Tibial nerve (tissue), 4 donors: Measurements from ENCODE around the gene DDX1. TPM values are rescaled to one million over a fixed set of nuclear protein-coding genes. Genes with fewer than 3 reads are reported as not detected.

ENCODE experiments used
- DNase-seq, 2 donors: peaks; one replicate each; pipeline ENCODE4 v3.0.0-alpha.2; 2019; ENCODE audit warnings: low spot score in 2 of 2
- H3K27ac ChIP-seq, 4 donors: fragments of 200-600 bp; sonication (generic) in 3 of 4; one replicate each; pipeline ENCODE4 v1.5.1; 2017 to 2019; ENCODE audit warnings: mild to moderate bottlenecking in 1 of 4
- H3K27me3 ChIP-seq, 2 donors: fragments of 200-600 bp; sonication (generic) in 1 of 2; one replicate each; pipeline versions ENCODE4 v1.5.1 to v1.6.0; 2017 to 2019
- H3K36me3 ChIP-seq, 3 donors: fragments of 200-600 bp; sonication (generic); one replicate each; pipeline ENCODE4 v1.5.1; 2018 to 2019
- H3K4me1 ChIP-seq, 4 donors: fragments of 200-600 bp; sonication (generic) in 3 of 4; one replicate each; pipeline ENCODE4 v1.5.1; 2017 to 2019
- H3K4me3 ChIP-seq, 4 donors: fragments of 200-600 bp; sonication (generic) in 3 of 4; one replicate each; pipeline ENCODE4 v1.5.1; 2017 to 2019; ENCODE audit warnings: mild to moderate bottlenecking in 1 of 4, moderate library complexity in 1 of 4
- H3K9me3 ChIP-seq, 4 donors: fragments of 200-600 bp; sonication (generic) in 3 of 4; one replicate each; pipeline ENCODE4 v1.5.1; 2017 to 2019
- EP300 ChIP-seq, 2 donors: sonication (generic); formaldehyde crosslinking; IDR thresholded peaks; one replicate each; pipeline ENCODE4 v1.6.1; 2017; ENCODE audit warnings: antibody characterized with exemption in 2 of 2, mild to moderate bottlenecking in 1 of 2
- POLR2A ChIP-seq, 2 donors: fragments of 450-650 bp; IDR thresholded peaks; one replicate each; pipeline ENCODE4 v1.6.1; 2017; ENCODE audit warnings: antibody characterized with exemption in 2 of 2, mild to moderate bottlenecking in 2 of 2, moderate library complexity in 2 of 2
- WGBS, 2 donors: methylation state at CpG; one replicate each; pipeline ENCODE4 v1.1.5; 2018; 5-methylcytosine and 5-hydroxymethylcytosine counted together
- total RNA-seq, 4 donors: library from RNA; depleted of rRNA; stranded (reverse); fragments of >200 nt; gene quantifications; one replicate each; pipeline ENCODE4 v1.1.0, GENCODE V29; 2016
- TF ChIP-seq, protein P1 (sequence below), 5 experiments: fragments of 200-600 bp in 3 of 5; fragments of 450-650 bp in 2 of 5; sonication (generic) in 3 of 5; IDR thresholded peaks; one replicate each; pipeline ENCODE4 v1.5.1; 2016 to 2019; ENCODE audit warnings: antibody characterized with exemption in 5 of 5, mild to moderate bottlenecking in 3 of 5, moderate library complexity in 2 of 5

The DDX1 gene
- total RNA-seq, 4 donors from 2014 or later, result 54.9 to 64.7 (median 57.3) TPM

DNA sequence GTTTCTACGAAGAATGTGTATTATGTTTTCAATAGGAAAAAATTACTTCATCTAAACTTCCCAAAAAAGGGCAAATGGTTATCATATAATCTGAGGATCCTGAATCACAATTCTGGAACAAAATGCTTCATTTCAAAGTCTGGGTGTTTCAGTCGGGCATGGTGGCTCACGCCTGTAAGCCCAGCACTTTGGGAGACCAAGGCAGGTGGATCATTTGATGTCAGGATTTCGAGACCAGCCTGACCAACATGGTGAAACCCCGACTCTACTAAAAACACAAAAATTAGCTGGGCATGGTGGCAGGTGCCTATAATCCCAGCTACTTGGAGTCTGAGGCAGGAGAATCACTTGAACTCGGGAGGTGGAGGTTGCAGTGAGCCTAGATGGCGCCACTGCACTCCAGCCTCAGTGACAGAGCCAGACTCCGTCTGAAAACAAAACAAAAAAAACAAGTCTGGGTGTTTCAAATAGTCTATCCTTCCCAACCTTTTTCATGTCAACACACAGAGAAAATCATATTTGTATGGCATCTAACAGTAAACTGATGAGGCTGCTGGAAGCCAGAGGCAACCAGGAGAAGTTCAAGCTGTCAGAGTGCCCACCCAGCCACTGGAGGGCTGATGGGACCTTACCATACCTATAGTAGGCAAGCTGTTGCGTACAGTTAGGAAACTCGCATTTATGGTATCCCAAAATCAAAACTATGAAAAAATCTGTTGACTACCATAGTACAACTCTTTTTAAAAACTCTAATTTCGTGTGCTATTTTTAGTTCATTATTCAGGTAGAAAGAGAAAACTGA, 45.2 kb upstream of the DDX1 start:
- 81 to 86% methylated on average over 11 of the region's 11 CpGs for WGBS, 2 donors

DNA sequence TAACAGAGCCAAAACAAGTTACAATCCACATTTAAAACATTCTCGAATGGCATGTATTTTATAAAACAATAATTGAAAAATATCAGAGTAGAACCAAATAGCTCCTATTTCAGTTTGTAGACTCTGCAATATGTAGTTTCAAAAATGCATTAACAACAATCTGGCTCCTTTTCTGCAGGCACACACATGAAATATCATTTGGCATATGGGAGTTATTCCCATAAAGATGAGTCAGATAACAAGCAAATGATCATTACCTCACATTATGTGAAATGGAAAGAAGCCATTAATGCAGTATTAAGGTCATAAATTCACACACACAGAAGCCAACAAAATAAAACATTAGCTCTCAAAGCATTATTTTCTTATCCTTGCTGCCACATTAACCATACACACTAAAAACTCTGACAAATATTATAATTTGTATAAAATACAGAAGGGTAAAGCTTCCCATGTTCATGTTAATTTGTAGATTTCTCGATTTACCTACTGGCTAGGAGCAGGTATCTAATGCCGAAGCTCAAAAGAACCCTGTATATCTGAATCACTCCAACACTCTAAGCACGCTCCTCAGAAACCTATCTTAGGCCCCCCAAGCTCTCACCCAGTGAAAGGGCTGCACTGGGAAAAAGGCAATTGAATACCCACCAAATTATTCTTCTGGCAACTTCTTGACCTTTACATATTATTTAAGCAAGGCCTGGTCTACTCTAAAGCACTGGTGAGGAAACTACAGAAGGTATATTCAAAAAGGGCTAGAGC, 44.4 kb upstream of the DDX1 start:
- Histone ChIP-seq H3K27me3 (no peaks in the 10 kb centered on the region), H3K36me3 (peaks cover 0 to 33% (median 0%) of the 10 kb centered on the region in 3 donors), H3K9me3 (no peaks in the 10 kb centered on the region), H3K4me1 (no peaks in the 10 kb centered on the region), H3K27ac (no peak overlapping the region), H3K4me3 (no peak overlapping the region)
- no peak for TF ChIP-seq POLR2A (IDR thresholded peaks at IDR 0.05)
- 80 to 81% methylated on average over 4 of the region's 4 CpGs for WGBS, 2 donors
- DNase-seq, result no peak

More for the DNA sequence above, 45.2 kb upstream of the DDX1 start:
- Histone ChIP-seq H3K27me3 (no peaks in the 10 kb centered on the region), H3K9me3 (no peaks in the 10 kb centered on the region), H3K27ac (no peak overlapping the region), H3K4me1 (no peaks in the 10 kb centered on the region), H3K36me3 (peaks cover 0 to 30% (median 0%) of the 10 kb centered on the region in 3 donors), H3K4me3 (no peak overlapping the region)
- DNase-seq, result no peak
- no peak for TF ChIP-seq EP300 (IDR thresholded peaks at IDR 0.05)
- TF ChIP-seq, protein P1, sequence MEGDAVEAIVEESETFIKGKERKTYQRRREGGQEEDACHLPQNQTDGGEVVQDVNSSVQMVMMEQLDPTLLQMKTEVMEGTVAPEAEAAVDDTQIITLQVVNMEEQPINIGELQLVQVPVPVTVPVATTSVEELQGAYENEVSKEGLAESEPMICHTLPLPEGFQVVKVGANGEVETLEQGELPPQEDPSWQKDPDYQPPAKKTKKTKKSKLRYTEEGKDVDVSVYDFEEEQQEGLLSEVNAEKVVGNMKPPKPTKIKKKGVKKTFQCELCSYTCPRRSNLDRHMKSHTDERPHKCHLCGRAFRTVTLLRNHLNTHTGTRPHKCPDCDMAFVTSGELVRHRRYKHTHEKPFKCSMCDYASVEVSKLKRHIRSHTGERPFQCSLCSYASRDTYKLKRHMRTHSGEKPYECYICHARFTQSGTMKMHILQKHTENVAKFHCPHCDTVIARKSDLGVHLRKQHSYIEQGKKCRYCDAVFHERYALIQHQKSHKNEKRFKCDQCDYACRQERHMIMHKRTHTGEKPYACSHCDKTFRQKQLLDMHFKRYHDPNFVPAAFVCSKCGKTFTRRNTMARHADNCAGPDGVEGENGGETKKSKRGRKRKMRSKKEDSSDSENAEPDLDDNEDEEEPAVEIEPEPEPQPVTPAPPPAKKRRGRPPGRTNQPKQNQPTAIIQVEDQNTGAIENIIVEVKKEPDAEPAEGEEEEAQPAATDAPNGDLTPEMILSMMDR (IDR thresholded peaks at IDR 0.05), result peak in 1 of 5 experiments; percentile 8

- H3K27ac ChIP-seq, result no peak overlapping the region
- H3K4me3 ChIP-seq, result no peak overlapping the region
- no peak for DNase-seq
- H3K27me3 ChIP-seq, result no peaks in the 10 kb centered on the region
- 95 to 96% methylated on average over 2 of the region's 2 CpGs for WGBS, 2 donors
- peaks cover 0 to 49% (median 0%) of the 10 kb centered on the region in 3 donors for H3K36me3 ChIP-seq
- TF ChIP-seq POLR2A (IDR thresholded peaks at IDR 0.05) (no peak), EP300 (IDR thresholded peaks at IDR 0.05) (no peak)
- no peaks in the 10 kb centered on the region for H3K4me1 ChIP-seq
- H3K9me3 ChIP-seq, result no peaks in the 10 kb centered on the region
Observed at GRCh38 chr2:15548974-15549373, 42.7 kb upstream of the DDX1 start.

DNA sequence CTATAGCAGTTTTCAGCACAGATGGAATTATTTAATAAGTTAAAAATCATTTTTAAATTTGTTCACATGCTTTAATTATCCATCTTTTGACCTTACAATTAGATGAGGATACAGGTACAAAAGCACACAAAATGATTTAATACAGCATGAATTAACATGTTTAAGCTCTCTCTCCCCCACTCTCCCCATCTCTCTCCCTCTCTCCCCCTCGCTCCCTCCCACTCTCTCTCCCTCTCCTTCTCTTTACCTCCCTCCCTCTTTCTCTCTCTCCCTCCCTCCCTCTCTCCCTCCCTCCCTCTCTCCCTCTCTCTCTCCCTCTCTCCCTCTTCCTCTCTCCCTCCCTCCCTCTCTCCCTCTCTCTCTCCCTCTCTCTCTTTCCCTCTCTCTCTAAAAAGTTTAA, 38.1 kb upstream of the DDX1 start:
- H3K9me3 ChIP-seq, result no peaks in the 10 kb centered on the region
- DNase-seq, result no peak

GRCh38 chr2:15553951-15554350, 37.7 kb upstream of the DDX1 start:
- H3K27ac ChIP-seq, result no peak overlapping the region
- peaks cover 0 to 12% (median 2%) of the 10 kb centered on the region in 4 donors for H3K4me1 ChIP-seq
- TF ChIP-seq EP300 (IDR thresholded peaks at IDR 0.05), result no peak
- TF ChIP-seq, protein P1 (IDR thresholded peaks at IDR 0.05), result no peak
- TF ChIP-seq POLR2A (IDR thresholded peaks at IDR 0.05), result no peak
- 83 to 89% methylated on average over 3 of the region's 3 CpGs for WGBS, 2 donors
- H3K4me3 ChIP-seq, result no peak overlapping the region
- peaks cover 0 to 57% (median 0%) of the 10 kb centered on the region in 3 donors for H3K36me3 ChIP-seq
- no peaks in the 10 kb centered on the region for H3K9me3 ChIP-seq
- no peak for DNase-seq
- no peaks in the 10 kb centered on the region for H3K27me3 ChIP-seq

More for the DNA sequence above, 38.1 kb upstream of the DDX1 start:
- no peak overlapping the region for H3K27ac ChIP-seq
- no peak overlapping the region for H3K4me3 ChIP-seq
- H3K36me3 ChIP-seq, result peaks cover 0 to 61% (median 0%) of the 10 kb centered on the region in 3 donors
- 85 to 96% methylated on average over 1 of the region's 1 CpG for WGBS, 2 donors
- TF ChIP-seq EP300 (IDR thresholded peaks at IDR 0.05) (no peak), POLR2A (IDR thresholded peaks at IDR 0.05) (no peak)
- TF ChIP-seq, protein P1 (IDR thresholded peaks at IDR 0.05), result no peak
- H3K27me3 ChIP-seq, result no peaks in the 10 kb centered on the region
- peaks cover 0 to 9% (median 2%) of the 10 kb centered on the region in 4 donors for H3K4me1 ChIP-seq
